ENCODE results near the gene COL6A2. TPM values are rescaled to one million over a fixed set of nuclear protein-coding genes. Genes with fewer than 3 reads are reported as not detected.

The COL6A2 gene
- total and polyA plus RNA-seq, 2 experiments from 2014 or later, result 28.4 to 89.2 TPM

DNA sequence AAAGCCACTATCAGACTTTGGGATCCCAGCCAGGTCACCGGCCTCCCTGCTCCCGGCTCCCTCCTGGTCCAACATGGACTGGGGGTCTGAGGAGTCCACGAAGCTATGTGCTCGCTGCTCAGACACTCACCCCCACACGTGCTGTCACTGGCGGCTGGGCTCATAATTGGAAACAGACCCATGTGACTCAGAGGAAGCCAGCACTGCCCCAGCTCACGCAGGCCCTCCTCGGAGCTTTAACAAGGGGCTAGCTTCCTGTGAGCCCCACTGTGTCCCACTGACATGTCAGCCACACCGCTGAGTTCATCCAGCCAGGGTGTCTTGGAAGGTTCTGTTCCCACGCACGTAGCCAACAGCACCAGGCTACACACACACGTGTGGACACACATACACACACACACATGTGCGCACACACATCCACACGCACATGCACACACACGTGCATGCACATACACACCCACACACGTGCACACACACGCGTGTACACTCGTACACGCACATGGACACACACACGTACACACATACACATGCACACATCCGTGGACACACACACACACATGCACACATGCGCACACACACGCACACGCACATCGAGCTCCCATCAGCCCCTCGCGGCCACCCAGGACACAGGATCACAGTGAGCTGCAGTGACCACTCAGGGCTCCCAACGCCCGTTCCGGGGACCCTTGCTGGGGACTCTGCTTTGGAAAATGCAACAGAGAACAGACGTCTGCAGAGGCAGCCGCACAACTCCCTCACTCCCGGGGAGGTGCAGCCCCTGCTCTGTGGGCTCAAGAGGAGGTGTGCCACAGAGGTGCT is 18.4 kb upstream of the COL6A2 start:
- no peaks in the 10 kb centered on the region for H3K9me2 ChIP-seq (ENCODE audit: insufficient read depth)
- ATAC-seq (no peak), DNase-seq (ENCODE audit: low spot score) (no peak)
- no peaks in the 10 kb centered on the region for H3F3A ChIP-seq (replicated peaks; ENCODE audit: low read depth)
- no peak overlapping the region for H3K27ac Mint-ChIP-seq
- no peak overlapping the region for H3K4me3 ChIP-seq
- no peaks in the 10 kb centered on the region; the same call in 2 of the 3 replicates for H3K4me1 Mint-ChIP-seq
- no peaks in the 10 kb centered on the region; the same call in 2 of the 3 replicates for H3K36me3 Mint-ChIP-seq (ENCODE audit: low read depth)
- no peaks in the 10 kb centered on the region for H3K9me3 Mint-ChIP-seq
- H3K36me3 ChIP-seq (ENCODE audit: insufficient read depth), result no peaks in the 10 kb centered on the region
- H3K4me3 Mint-ChIP-seq, result no peak overlapping the region
- H3K27me3 ChIP-seq (ENCODE audit: insufficient read depth), result no peaks in the 10 kb centered on the region
- TF ChIP-seq EZH2phosphoT487 (IDR thresholded peaks at IDR 0.05; ENCODE audit: unreplicated experiment) (no peak), ZNF331 (CRISPR knock-in tag; IDR thresholded peaks at IDR 0.05; ENCODE audit: low read depth) (no peak), CREB1 (CRISPR knock-in tag; IDR thresholded peaks at IDR 0.05; ENCODE audit: low read depth) (no peak), REST (IDR thresholded peaks at IDR 0.05; ENCODE audit: unreplicated experiment) (no peak), NANOG (IDR thresholded peaks at IDR 0.05; ENCODE audit: borderline replicate concordance) (no peak), EZH2 (IDR thresholded peaks at IDR 0.05; ENCODE audit: low read depth, unreplicated experiment) (no peak), CTCF (conservative IDR thresholded peaks at IDR 0.05; ENCODE audit: low read depth in 2 of 2) (no peak), JUNB (IDR thresholded peaks at IDR 0.05; ENCODE audit: unreplicated experiment) (no peak), ZNF114 (CRISPR knock-in tag; IDR thresholded peaks at IDR 0.05) (no peak), STAT1 (IDR thresholded peaks at IDR 0.05; ENCODE audit: unreplicated experiment) (no peak), POLR2AphosphoS5 (IDR thresholded peaks at IDR 0.05; ENCODE audit: low read depth) (no peak)
- TF ChIP-seq, protein P1, sequence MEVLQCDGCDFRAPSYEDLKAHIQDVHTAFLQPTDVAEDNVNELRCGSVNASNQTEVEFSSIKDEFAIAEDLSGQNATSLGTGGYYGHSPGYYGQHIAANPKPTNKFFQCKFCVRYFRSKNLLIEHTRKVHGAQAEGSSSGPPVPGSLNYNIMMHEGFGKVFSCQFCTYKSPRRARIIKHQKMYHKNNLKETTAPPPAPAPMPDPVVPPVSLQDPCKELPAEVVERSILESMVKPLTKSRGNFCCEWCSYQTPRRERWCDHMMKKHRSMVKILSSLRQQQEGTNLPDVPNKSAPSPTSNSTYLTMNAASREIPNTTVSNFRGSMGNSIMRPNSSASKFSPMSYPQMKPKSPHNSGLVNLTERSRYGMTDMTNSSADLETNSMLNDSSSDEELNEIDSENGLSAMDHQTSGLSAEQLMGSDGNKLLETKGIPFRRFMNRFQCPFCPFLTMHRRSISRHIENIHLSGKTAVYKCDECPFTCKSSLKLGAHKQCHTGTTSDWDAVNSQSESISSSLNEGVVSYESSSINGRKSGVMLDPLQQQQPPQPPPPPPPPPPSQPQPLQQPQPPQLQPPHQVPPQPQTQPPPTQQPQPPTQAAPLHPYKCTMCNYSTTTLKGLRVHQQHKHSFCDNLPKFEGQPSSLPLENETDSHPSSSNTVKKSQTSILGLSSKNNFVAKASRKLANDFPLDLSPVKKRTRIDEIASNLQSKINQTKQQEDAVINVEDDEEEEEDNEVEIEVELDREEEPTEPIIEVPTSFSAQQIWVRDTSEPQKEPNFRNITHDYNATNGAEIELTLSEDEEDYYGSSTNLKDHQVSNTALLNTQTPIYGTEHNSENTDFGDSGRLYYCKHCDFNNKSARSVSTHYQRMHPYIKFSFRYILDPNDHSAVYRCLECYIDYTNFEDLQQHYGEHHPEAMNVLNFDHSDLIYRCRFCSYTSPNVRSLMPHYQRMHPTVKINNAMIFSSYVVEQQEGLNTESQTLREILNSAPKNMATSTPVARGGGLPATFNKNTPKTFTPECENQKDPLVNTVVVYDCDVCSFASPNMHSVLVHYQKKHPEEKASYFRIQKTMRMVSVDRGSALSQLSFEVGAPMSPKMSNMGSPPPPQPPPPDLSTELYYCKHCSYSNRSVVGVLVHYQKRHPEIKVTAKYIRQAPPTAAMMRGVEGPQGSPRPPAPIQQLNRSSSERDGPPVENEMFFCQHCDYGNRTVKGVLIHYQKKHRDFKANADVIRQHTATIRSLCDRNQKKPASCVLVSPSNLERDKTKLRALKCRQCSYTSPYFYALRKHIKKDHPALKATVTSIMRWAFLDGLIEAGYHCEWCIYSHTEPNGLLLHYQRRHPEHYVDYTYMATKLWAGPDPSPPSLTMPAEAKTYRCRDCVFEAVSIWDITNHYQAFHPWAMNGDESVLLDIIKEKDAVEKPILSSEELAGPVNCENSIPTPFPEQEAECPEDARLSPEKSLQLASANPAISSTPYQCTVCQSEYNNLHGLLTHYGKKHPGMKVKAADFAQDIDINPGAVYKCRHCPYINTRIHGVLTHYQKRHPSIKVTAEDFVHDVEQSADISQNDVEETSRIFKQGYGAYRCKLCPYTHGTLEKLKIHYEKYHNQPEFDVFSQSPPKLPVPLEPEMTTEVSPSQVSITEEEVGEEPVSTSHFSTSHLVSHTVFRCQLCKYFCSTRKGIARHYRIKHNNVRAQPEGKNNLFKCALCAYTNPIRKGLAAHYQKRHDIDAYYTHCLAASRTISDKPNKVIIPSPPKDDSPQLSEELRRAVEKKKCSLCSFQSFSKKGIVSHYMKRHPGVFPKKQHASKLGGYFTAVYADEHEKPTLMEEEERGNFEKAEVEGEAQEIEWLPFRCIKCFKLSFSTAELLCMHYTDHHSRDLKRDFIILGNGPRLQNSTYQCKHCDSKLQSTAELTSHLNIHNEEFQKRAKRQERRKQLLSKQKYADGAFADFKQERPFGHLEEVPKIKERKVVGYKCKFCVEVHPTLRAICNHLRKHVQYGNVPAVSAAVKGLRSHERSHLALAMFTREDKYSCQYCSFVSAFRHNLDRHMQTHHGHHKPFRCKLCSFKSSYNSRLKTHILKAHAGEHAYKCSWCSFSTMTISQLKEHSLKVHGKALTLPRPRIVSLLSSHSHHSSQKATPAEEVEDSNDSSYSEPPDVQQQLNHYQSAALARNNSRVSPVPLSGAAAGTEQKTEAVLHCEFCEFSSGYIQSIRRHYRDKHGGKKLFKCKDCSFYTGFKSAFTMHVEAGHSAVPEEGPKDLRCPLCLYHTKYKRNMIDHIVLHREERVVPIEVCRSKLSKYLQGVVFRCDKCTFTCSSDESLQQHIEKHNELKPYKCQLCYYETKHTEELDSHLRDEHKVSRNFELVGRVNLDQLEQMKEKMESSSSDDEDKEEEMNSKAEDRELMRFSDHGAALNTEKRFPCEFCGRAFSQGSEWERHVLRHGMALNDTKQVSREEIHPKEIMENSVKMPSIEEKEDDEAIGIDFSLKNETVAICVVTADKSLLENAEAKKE (CRISPR knock-in tag; IDR thresholded peaks at IDR 0.05), result no peak
- TF ChIP-seq, protein P2, sequence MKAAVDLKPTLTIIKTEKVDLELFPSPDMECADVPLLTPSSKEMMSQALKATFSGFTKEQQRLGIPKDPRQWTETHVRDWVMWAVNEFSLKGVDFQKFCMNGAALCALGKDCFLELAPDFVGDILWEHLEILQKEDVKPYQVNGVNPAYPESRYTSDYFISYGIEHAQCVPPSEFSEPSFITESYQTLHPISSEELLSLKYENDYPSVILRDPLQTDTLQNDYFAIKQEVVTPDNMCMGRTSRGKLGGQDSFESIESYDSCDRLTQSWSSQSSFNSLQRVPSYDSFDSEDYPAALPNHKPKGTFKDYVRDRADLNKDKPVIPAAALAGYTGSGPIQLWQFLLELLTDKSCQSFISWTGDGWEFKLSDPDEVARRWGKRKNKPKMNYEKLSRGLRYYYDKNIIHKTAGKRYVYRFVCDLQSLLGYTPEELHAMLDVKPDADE (IDR thresholded peaks at IDR 0.05), result no peak
- no peaks in the 10 kb centered on the region for H3K79me2 ChIP-seq (replicated peaks; ENCODE audit: insufficient read depth)
- peaks cover 9% of the 10 kb centered on the region for H3K27me3 Mint-ChIP-seq (ENCODE audit: insufficient read depth, low read depth, poor library complexity)
- H3K27ac ChIP-seq (ENCODE audit: low read depth), result no peak overlapping the region
- H3K4me1 ChIP-seq (ENCODE audit: insufficient read depth), result no peaks in the 10 kb centered on the region
- no peak overlapping the region for H2AFZ ChIP-seq
- H3K4me2 ChIP-seq, result no peak overlapping the region
- H4K20me1 ChIP-seq (replicated peaks; ENCODE audit: insufficient read depth), result no peaks in the 10 kb centered on the region

Measured in GM23338 (cell line).